ENCODE data around the gene NPIPB9. TPM values are rescaled to one million over a fixed set of nuclear protein-coding genes. Genes with fewer than 3 reads are reported as not detected.
A peak's percentile ranks its signal among the peaks of the same experiment; 100 is the strongest.
"Not testable (repeated sequence)": the region's sequence is repeated elsewhere in the genome, so short reads cannot be mapped to it uniquely, and the experiment has no call there.

The NPIPB9 gene
- total RNA-seq, result 10 to 100 TPM; 11.7 to 13.7 (median 12.2) TPM
- total RNA-seq (2013), result 12.5 TPM

DNA sequence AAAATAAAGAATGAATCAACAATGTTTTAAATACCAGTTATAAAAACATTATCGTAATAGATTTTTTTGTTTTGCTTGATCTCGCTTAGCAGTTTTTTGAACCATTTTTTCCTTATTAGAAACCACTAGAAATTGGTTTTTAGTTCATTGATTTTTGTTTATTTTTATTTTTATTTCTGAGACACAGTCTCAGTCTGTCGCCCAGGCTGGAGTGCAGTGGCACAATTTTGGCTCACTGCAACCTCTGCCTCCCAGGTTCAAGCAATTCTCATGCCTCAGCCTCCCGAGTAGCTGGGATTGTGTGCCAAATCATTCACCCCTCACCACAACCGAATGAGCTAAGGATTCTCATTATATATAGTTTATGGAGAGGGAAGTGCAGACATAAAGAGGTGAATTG lies at the start of gene NPIPB9:
TSS of gene NPIPB9 (plus strand) at position 301 of the 400 bp plus-strand sequence.
- H3K36me3 Mint-ChIP-seq; H3K27ac ChIP-seq (ENCODE audit: low read length); DNase-seq; H3K4me1 Mint-ChIP-seq; H3K27me3 ChIP-seq (ENCODE audit: control insufficient read depth, insufficient read depth, low read length); H3K4me3 Mint-ChIP-seq; H3K9me3 ChIP-seq (ENCODE audit: control insufficient read depth, insufficient read depth, low read length); ATAC-seq; H3K4me3 ChIP-seq (ENCODE audit: low read length); H3K27ac Mint-ChIP-seq; H3K4me1 ChIP-seq (ENCODE audit: control insufficient read depth, insufficient read depth, low read length); H3K9me3 Mint-ChIP-seq; H3K36me3 ChIP-seq (ENCODE audit: control insufficient read depth, insufficient read depth, low read length); H3K27me3 Mint-ChIP-seq (ENCODE audit: low read depth in 2 of 2); intact Hi-C loops (cut with micrococcal nuclease): not testable (repeated sequence)
- whole genome bisulfite sequencing (ENCODE audit: insufficient coverage), result no CpG with 5 or more reads among the region's 5 CpGs

DNA sequence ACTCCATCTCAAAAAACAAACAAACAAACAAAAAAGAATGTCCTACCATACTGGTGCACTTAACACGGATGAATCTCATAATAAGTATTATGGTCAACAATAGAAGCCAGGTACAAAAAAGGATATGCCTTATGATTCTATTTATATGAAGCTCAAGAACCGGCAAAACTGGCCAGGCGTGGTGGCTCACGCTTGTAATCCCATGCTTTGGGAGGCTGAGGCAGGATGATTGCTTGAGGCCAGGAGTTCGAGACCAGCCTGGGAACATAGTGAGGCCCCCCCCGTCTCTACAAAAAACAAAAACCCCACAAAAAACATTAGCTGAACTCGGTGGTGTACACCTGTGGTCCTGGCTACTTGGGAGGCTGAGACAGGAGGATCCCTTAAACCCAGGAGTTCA lies 47.3 kb upstream of the NPIPB9 start:
- H3K27ac Mint-ChIP-seq; H3K27ac ChIP-seq (ENCODE audit: low read length); H3K36me3 ChIP-seq (ENCODE audit: control insufficient read depth, insufficient read depth, low read length); H3K9me3 ChIP-seq (ENCODE audit: control insufficient read depth, insufficient read depth, low read length); DNase-seq; H3K4me3 Mint-ChIP-seq; H3K4me1 Mint-ChIP-seq; H3K27me3 Mint-ChIP-seq (ENCODE audit: low read depth in 2 of 2); ATAC-seq; intact Hi-C loops (cut with micrococcal nuclease); H3K36me3 Mint-ChIP-seq; H3K9me3 Mint-ChIP-seq; H3K27me3 ChIP-seq (ENCODE audit: control insufficient read depth, insufficient read depth, low read length); H3K4me1 ChIP-seq (ENCODE audit: control insufficient read depth, insufficient read depth, low read length); H3K4me3 ChIP-seq (ENCODE audit: low read length): not testable (repeated sequence)
- no CpG with 5 or more reads among the region's 7 CpGs for WGBS (ENCODE audit: insufficient coverage)

DNA sequence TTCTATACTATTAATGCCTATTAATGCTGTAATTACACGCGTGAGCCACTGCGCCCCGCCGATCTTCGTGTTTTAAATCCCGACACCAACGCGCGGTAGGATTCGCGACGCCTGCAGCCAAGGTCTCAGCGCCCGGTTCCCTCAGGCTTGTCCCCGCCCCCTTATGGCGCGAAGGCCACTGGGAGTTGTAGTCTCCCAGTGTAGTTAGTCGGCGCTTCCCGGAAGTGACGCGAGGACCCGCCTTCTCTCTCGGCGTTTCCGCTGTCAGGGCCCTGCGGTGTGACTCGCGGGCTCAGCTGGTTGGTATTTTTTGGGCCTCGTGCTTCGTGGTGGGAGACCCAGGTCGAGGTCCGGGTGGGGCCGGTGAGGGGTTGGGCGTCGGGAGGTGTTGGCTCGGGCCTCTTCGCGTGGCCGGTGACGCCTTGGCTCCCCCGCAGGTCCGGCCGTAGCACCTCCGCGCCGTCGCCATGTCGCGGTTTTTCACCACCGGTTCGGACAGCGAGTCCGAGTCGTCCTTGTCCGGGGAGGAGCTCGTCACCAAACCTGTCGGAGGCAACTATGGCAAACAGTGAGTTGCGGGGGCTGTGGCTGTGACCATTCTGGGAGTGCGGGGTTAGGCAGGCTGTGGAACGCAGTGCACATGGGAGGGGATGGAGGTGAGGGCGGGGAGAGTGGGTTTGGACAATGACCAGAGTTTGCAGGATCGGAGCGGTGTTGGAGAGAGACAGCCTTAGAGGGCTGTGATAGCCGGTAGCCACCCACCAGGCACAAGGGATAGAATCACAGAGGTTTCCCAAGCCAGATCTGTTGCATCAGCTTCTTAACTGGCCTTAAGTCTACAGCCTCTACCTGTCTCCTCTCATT lies 40.1 kb upstream of the NPIPB9 start, which contains the start of gene EIF3C:
TSS of gene EIF3C (plus strand) at position 245 of the 864 bp plus-strand sequence. CDS start at position 468, 223 bp downstream.
- H3K9me3 ChIP-seq (ENCODE audit: control insufficient read depth, insufficient read depth, low read length); H3K36me3 Mint-ChIP-seq; H3K27ac ChIP-seq (ENCODE audit: low read length); H3K36me3 ChIP-seq (ENCODE audit: control insufficient read depth, insufficient read depth, low read length); H3K4me1 ChIP-seq (ENCODE audit: control insufficient read depth, insufficient read depth, low read length); H3K27me3 ChIP-seq (ENCODE audit: control insufficient read depth, insufficient read depth, low read length); DNase-seq; H3K27me3 Mint-ChIP-seq (ENCODE audit: low read depth in 2 of 2); H3K27ac Mint-ChIP-seq; H3K4me3 ChIP-seq (ENCODE audit: low read length); intact Hi-C loops (cut with micrococcal nuclease); H3K9me3 Mint-ChIP-seq; H3K4me1 Mint-ChIP-seq; H3K4me3 Mint-ChIP-seq: not testable (repeated sequence)
- WGBS (ENCODE audit: insufficient coverage), result no CpG with 5 or more reads among the region's 66 CpGs
- peak; percentile 99 for ATAC-seq

DNA sequence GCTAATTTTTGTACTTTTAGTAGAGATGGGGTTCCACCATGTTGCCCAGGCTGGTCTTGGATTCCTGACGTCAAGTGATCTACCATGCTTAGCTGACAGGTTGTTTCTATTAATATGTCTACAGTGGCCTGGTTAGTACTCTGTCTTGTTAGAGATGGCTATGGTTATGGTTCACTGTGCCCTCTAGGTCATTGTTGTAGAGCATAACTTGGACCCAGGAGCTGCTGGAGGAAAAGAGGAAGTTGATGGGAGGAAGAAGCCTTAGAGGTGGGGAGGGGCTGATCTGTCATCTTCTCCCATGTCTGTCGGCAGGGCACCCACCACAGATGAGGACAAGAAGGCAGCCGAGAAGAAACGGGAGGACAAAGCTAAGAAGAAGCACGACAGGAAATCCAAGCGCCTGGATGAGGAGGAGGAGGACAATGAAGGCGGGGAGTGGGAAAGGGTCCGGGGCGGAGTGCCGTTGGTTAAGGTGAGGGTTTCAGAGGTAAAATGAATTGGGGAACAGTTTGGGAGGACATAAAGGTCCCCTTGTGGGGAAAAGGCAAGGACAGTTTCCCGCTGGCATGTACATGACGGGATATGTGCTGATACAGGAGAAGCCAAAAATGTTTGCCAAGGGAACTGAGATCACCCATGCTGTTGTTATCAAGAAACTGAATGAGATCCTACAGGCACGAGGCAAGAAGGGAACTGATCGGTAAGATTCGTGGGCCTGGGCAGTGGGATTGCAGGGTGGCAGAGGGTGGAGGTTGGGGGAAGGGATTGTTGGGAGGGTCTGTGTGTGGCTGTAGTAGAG lies 28.5 kb upstream of the NPIPB9 start:
- DNase-seq; H3K4me3 ChIP-seq (ENCODE audit: low read length); H3K4me1 ChIP-seq (ENCODE audit: control insufficient read depth, insufficient read depth, low read length); intact Hi-C loops (cut with micrococcal nuclease); H3K4me3 Mint-ChIP-seq; H3K36me3 Mint-ChIP-seq; H3K27ac Mint-ChIP-seq; ATAC-seq; H3K27ac ChIP-seq (ENCODE audit: low read length); H3K9me3 ChIP-seq (ENCODE audit: control insufficient read depth, insufficient read depth, low read length); H3K36me3 ChIP-seq (ENCODE audit: control insufficient read depth, insufficient read depth, low read length); H3K27me3 ChIP-seq (ENCODE audit: control insufficient read depth, insufficient read depth, low read length); H3K4me1 Mint-ChIP-seq; H3K27me3 Mint-ChIP-seq (ENCODE audit: low read depth in 2 of 2); H3K9me3 Mint-ChIP-seq: not testable (repeated sequence)
- WGBS (ENCODE audit: insufficient coverage), result 86% methylated on average over 9 of the region's 15 CpGs

DNA sequence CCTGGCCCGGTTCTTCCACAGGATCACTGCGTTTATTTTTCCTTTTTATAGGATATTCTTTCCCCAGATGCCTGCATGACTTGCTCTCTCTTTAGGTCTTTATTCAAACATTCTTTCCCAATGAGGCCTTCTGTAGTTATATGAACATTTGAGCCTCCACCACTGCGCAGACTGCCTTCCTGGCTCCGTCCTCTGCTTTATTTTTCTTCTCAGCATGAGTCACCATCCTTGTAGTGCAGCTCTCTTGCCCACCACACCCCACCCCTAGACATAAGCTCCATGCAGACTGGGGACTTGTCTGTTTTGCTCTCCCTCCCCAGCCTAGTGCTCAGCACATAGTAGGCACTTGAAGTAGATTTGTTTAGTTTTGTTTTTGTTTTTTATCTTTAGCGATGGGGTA lies 20.3 kb upstream of the NPIPB9 start:
- H3K4me1 ChIP-seq (ENCODE audit: control insufficient read depth, insufficient read depth, low read length); H3K36me3 ChIP-seq (ENCODE audit: control insufficient read depth, insufficient read depth, low read length); H3K4me1 Mint-ChIP-seq; H3K27me3 ChIP-seq (ENCODE audit: control insufficient read depth, insufficient read depth, low read length); H3K27ac ChIP-seq (ENCODE audit: low read length); H3K9me3 Mint-ChIP-seq; H3K9me3 ChIP-seq (ENCODE audit: control insufficient read depth, insufficient read depth, low read length); H3K4me3 ChIP-seq (ENCODE audit: low read length); DNase-seq; H3K4me3 Mint-ChIP-seq; intact Hi-C loops (cut with micrococcal nuclease); H3K27me3 Mint-ChIP-seq (ENCODE audit: low read depth in 2 of 2); ATAC-seq; H3K27ac Mint-ChIP-seq; H3K36me3 Mint-ChIP-seq: not testable (repeated sequence)
- no CpG with 5 or more reads among the region's 5 CpGs for WGBS (ENCODE audit: insufficient coverage)

DNA sequence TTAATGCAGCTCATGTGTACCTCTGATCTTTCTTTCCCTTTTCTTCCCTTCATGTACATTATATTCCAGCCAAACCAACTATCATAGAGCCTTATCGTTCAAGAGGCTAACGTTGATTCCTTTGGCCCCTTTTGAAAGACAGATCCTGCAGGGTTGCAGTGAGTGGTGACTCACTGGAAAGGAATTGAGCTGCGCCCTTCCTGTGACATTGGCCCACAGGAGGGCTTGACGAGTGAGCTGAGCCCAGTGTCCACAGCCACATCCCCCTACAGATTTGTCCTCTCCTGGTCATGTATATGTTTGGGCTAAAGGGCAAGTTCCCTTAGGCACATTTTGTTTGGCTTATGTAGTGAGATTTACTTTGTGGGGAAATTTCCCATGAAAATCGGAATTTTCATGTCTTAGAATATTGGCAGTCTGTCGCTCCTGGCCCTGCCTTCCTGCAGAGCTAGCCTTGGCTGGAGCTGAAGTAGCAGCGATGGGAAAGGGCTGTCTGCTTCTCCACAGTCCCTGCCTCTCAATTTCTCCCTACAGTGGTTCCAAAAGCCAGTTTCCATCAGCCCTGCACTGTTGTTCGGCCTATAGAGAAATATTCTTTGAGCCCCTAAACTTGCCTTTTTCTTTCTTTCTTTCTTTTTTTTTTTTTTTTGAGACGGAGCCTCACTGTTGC lies 19.0 kb upstream of the NPIPB9 start:
- no CpG with 5 or more reads among the region's 9 CpGs for WGBS (ENCODE audit: insufficient coverage)
- H3K27me3 Mint-ChIP-seq (ENCODE audit: low read depth in 2 of 2); H3K27ac Mint-ChIP-seq; H3K9me3 ChIP-seq (ENCODE audit: control insufficient read depth, insufficient read depth, low read length); H3K4me1 ChIP-seq (ENCODE audit: control insufficient read depth, insufficient read depth, low read length); H3K4me3 Mint-ChIP-seq; intact Hi-C loops (cut with micrococcal nuclease); DNase-seq; H3K27me3 ChIP-seq (ENCODE audit: control insufficient read depth, insufficient read depth, low read length); H3K4me3 ChIP-seq (ENCODE audit: low read length); H3K9me3 Mint-ChIP-seq; H3K4me1 Mint-ChIP-seq; H3K36me3 ChIP-seq (ENCODE audit: control insufficient read depth, insufficient read depth, low read length); ATAC-seq; H3K36me3 Mint-ChIP-seq; H3K27ac ChIP-seq (ENCODE audit: low read length): not testable (repeated sequence)

DNA sequence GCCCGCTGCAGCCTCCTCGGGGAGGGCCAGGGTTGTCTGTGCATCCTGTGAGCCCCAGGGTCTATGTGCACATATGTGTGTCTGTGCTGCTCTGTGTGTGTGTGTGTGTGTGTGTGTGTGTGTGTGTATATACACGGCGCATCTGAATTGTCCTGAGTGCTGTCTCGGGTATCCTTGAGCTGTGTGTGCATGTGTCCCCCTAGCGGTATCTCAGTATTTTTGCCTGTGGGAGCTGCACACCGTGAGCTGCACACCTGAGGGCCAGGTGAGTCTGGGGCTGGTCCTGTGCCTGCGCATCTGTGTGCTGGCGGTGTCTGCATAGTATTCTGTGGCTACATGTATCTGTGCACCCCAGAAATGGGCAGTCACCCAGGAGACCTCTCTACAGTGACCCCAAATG lies 11.8 kb upstream of the NPIPB9 start:
- H3K36me3 ChIP-seq (ENCODE audit: control insufficient read depth, insufficient read depth, low read length); H3K4me1 ChIP-seq (ENCODE audit: control insufficient read depth, insufficient read depth, low read length); H3K9me3 Mint-ChIP-seq; H3K27ac Mint-ChIP-seq; DNase-seq; H3K4me3 Mint-ChIP-seq; H3K27me3 Mint-ChIP-seq (ENCODE audit: low read depth in 2 of 2); H3K27me3 ChIP-seq (ENCODE audit: control insufficient read depth, insufficient read depth, low read length); H3K9me3 ChIP-seq (ENCODE audit: control insufficient read depth, insufficient read depth, low read length); H3K27ac ChIP-seq (ENCODE audit: low read length); H3K4me3 ChIP-seq (ENCODE audit: low read length); intact Hi-C loops (cut with micrococcal nuclease); H3K36me3 Mint-ChIP-seq; H3K4me1 Mint-ChIP-seq: not testable (repeated sequence)
- ATAC-seq, result peak in 2 of 3 donors; percentile 31 to 57
- no CpG with 5 or more reads among the region's 9 CpGs for WGBS (ENCODE audit: insufficient coverage)
